Chondrocyte (in vitro differentiated cells): ENCODE data around the gene NRDE2. TPM values are rescaled to one million over a fixed set of nuclear protein-coding genes. Genes with fewer than 3 reads are reported as not detected.

Source experiments
- DNase-seq: peaks from one replicate; pipeline ENCODE4 v3.0.0; 2021; ENCODE audit warnings: mixed read lengths, low spot score
- H3K27ac Mint-ChIP-seq: one replicate; pipeline ENCODE4 v1.8.0; 2021; ENCODE audit warnings: mild to moderate bottlenecking, moderate library complexity, mixed read lengths; ENCODE audit not compliant: unreplicated experiment
- H3K27me3 Mint-ChIP-seq: 2 replicates; pipeline ENCODE4 v1.8.0; 2021; ENCODE audit warnings: low read depth, mixed read lengths
- H3K36me3 Mint-ChIP-seq: 2 replicates; pipeline ENCODE4 v1.8.0; 2021; ENCODE audit warnings: low read depth, mixed read lengths
- H3K4me1 Mint-ChIP-seq: 2 replicates; pipeline ENCODE4 v1.8.0; 2021; ENCODE audit warnings: low read depth, mild to moderate bottlenecking, mixed read lengths
- H3K4me3 Mint-ChIP-seq: one replicate; pipeline ENCODE4 v1.8.0; 2021; ENCODE audit warnings: mild to moderate bottlenecking, moderate library complexity, mixed read lengths; ENCODE audit not compliant: unreplicated experiment
- H3K9me3 Mint-ChIP-seq: 2 replicates; pipeline ENCODE4 v1.8.0; 2021; ENCODE audit warnings: low read depth, mixed read lengths
- long read RNA-seq: library from polyadenylated mRNA; stranded (forward); transcript quantifications from one replicate; pipeline ENCODE4 v2.0.0, GENCODE V29; 2021
- total RNA-seq: library from RNA; stranded (reverse); gene quantifications from 3 replicates; pipeline ENCODE4 v1.2.1, GENCODE V29; 2021
- TF ChIP-seq, protein P1 (sequence below): fragments of 200-600 bp; sonication (generic); IDR thresholded peaks from 2 replicates; pipeline ENCODE4 v1.5.0; 2021; ENCODE audit warnings: antibody characterized with exemption, mild to moderate bottlenecking, moderate library complexity

NRDE2 gene, protein sequence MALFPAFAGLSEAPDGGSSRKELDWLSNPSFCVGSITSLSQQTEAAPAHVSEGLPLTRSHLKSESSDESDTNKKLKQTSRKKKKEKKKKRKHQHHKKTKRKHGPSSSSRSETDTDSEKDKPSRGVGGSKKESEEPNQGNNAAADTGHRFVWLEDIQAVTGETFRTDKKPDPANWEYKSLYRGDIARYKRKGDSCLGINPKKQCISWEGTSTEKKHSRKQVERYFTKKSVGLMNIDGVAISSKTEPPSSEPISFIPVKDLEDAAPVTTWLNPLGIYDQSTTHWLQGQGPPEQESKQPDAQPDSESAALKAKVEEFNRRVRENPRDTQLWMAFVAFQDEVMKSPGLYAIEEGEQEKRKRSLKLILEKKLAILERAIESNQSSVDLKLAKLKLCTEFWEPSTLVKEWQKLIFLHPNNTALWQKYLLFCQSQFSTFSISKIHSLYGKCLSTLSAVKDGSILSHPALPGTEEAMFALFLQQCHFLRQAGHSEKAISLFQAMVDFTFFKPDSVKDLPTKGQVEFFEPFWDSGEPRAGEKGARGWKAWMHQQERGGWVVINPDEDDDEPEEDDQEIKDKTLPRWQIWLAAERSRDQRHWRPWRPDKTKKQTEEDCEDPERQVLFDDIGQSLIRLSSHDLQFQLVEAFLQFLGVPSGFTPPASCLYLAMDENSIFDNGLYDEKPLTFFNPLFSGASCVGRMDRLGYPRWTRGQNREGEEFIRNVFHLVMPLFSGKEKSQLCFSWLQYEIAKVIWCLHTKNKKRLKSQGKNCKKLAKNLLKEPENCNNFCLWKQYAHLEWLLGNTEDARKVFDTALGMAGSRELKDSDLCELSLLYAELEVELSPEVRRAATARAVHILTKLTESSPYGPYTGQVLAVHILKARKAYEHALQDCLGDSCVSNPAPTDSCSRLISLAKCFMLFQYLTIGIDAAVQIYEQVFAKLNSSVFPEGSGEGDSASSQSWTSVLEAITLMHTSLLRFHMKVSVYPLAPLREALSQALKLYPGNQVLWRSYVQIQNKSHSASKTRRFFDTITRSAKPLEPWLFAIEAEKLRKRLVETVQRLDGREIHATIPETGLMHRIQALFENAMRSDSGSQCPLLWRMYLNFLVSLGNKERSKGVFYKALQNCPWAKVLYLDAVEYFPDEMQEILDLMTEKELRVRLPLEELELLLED
- 16.1 to 17.8 TPM (median 16.8 TPM) in 3 replicates for total RNA-seq
- long read RNA-seq, full-length matches to known transcripts, result 8 of 16 reads
- long read RNA-seq, partial matches to known transcripts, result 4 of 16 reads
- long read RNA-seq, other reads (novel, unspliced or antisense), result 4 of 16 reads

DNA sequence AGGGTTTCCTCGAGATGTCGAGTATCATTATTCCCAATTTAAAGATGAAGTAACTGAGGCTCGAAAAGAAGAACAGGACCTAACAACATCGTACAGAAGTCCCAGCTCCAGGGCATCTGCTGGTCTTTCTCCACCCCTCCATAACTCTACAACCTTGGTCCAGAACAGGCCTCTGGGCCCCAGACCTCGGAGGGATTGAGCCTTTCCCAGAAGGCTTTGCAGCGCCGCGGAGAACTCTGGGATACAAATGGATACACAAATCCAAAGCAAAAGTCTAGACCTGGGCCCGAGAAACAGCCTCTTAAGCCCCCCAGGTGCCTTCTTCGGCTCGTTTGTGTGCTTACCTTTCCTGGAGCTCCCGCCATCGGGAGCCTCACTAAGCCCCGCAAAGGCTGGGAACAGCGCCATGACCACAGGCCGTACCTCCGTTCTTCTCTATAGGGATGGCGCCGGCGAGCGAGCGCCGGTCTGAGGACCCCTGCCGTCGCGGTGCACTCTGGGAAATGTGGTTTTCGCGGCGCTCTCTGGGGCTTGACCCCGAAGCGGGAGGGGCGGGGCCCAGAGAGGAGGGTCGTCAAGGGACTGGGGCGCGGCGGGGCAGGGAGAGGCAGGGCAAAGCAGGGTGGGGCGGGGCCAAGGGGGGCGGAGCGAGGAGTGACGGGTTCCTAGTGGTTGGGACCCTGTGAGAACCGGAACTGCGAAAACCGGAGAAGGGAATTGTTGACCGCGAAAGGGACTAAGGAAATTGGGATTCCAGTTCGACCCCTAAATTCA, at the start of gene NRDE2:
Gene NRDE2 (minus strand): TSS at position 445 of the 774 bp plus-strand sequence. CDS start 37 bp downstream, at position 408.
- H3K4me3 Mint-ChIP-seq, result peak within 1 kb of the TSS; percentile 84

DNA sequence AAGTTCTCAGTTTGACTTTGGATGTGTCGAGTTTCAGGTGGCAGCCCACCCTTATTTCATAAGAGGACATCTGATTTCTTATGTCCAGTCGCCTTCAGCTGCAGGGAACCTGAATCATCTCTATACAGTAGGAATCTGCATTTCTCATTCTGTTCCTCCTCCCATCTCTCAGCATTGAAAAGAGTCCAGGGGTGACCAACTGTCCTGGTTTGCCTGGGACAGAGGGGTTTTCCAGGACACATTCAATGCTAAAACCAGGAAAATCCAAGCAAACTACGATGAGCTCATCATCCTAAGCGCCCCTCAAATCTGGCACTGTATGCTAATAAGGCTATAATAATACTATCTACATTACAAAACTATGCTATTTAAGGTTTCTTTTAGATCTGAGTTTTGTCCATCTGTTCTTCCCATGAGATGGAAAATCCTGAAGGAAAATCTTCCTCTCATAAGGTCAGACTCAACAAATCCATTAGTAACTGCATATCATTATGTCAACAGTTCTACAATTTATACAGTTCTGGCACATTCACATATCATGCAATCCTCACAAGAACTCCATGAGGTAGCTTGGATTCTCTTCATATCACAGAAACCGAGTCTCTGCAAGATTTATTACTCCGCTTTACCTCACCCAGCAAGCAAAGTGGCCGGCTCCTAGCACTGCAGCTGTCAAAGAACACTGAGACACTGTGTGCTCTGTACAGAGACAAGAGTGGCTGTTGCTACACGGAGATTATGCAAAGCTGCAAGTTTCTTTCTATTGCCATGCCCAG, 49.5 kb upstream of the NRDE2 start:
- Mint-ChIP-seq H3K36me3 (no peaks in the 10 kb centered on the region), H3K4me3 (no peak overlapping the region), H3K27me3 (no peaks in the 10 kb centered on the region), H3K9me3 (no peaks in the 10 kb centered on the region), H3K27ac (peak overlapping the region; percentile 63), H3K4me1 (peaks cover 3% of the 10 kb centered on the region)
- TF ChIP-seq, protein P1, sequence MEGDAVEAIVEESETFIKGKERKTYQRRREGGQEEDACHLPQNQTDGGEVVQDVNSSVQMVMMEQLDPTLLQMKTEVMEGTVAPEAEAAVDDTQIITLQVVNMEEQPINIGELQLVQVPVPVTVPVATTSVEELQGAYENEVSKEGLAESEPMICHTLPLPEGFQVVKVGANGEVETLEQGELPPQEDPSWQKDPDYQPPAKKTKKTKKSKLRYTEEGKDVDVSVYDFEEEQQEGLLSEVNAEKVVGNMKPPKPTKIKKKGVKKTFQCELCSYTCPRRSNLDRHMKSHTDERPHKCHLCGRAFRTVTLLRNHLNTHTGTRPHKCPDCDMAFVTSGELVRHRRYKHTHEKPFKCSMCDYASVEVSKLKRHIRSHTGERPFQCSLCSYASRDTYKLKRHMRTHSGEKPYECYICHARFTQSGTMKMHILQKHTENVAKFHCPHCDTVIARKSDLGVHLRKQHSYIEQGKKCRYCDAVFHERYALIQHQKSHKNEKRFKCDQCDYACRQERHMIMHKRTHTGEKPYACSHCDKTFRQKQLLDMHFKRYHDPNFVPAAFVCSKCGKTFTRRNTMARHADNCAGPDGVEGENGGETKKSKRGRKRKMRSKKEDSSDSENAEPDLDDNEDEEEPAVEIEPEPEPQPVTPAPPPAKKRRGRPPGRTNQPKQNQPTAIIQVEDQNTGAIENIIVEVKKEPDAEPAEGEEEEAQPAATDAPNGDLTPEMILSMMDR, result no peak
- no peak for DNase-seq

More for the DNA sequence above, at the start of gene NRDE2:
- Mint-ChIP-seq H3K9me3 (peaks cover 2% of the 10 kb centered on the region), H3K27ac (peak within 1 kb of the TSS; percentile 90), H3K36me3 (no peaks in the 10 kb centered on the region), H3K27me3 (peaks cover 25% of the 10 kb centered on the region), H3K4me1 (peaks cover 15% of the 10 kb centered on the region)
- TF ChIP-seq, protein P1, result peak; percentile 35
- peak; percentile 99 for DNase-seq

DNA sequence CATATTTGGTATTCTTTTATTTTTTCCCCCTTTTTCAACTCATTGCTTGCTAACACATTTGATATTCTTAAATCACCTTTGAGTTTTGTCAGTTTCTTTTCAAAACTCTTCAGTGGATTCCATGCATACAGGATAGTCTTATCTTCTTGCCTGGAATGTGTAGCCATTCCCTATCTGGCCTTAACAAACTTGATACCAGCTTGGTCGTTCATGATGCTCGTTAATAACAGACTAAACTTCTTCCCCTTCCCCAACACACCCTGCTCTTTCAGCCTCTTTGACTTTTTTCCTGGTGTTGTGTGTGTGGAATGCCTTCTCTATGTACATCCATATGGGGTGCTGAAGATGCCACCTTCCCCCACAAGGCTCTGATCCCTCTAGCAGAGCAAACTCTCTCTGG, 47.4 kb upstream of the NRDE2 start:
- H3K9me3 Mint-ChIP-seq, result no peaks in the 10 kb centered on the region
- no peaks in the 10 kb centered on the region for H3K36me3 Mint-ChIP-seq
- TF ChIP-seq, protein P1, result no peak
- H3K27ac Mint-ChIP-seq, result no peak overlapping the region
- no peak for DNase-seq
- no peak overlapping the region for H3K4me3 Mint-ChIP-seq
- H3K4me1 Mint-ChIP-seq, result peaks cover 3% of the 10 kb centered on the region
- H3K27me3 Mint-ChIP-seq, result no peaks in the 10 kb centered on the region

DNA sequence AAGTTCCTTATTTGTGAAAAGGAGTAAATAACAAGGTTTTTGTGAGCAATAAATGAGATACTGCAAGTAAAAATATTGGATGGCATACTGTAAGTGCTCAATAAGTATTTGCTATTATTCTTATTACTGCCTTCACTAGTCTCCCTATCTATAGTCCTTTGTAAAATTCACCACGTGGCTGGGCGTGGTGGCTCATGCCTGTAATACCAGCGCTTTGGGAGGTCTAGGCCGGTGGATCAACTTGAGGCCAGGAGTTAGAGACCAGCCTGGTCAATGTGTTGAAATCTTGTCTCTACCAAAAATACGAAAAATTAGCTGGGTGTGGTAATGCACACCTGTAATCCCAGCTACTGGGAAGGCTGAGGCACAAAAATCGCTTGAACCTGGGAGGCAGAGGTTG, 46.5 kb upstream of the NRDE2 start:
- Mint-ChIP-seq H3K27ac (no peak overlapping the region), H3K36me3 (no peaks in the 10 kb centered on the region), H3K9me3 (no peaks in the 10 kb centered on the region), H3K27me3 (no peaks in the 10 kb centered on the region), H3K4me1 (peaks cover 3% of the 10 kb centered on the region), H3K4me3 (no peak overlapping the region)
- TF ChIP-seq, protein P1, result no peak
- DNase-seq, result no peak
